ENCODE measurements around the gene RIN2.

RIN2 gene

GRCh38 chr20:19738951-19739350, 19.1 kb upstream of the RIN2 start:
- no peak for DNase-seq (ENCODE audit: extremely low read depth, low read depth)

GRCh38 chr20:19739351-19739750, 18.7 kb upstream of the RIN2 start:
- no peak for DNase-seq (ENCODE audit: extremely low read depth, low read depth)
- no peak for TF ChIP-seq CTCF (IDR thresholded peaks at IDR 0.05; ENCODE audit: low read depth, low read length)

More at GRCh38 chr20:19738951-19739350, 19.1 kb upstream of the RIN2 start:
- no peak for TF ChIP-seq CTCF (IDR thresholded peaks at IDR 0.05; ENCODE audit: low read depth, low read length)

- TF ChIP-seq CTCF (IDR thresholded peaks at IDR 0.05; ENCODE audit: low read depth, low read length) = no peak
- DNase-seq (ENCODE audit: extremely low read depth, low read depth) = no peak
Measured at GRCh38 chr20:19740512-19740911, 17.5 kb upstream of the RIN2 start.

GRCh38 chr20:19741924-19742323, 16.1 kb upstream of the RIN2 start:
- DNase-seq (ENCODE audit: extremely low read depth, low read depth) = no peak
- TF ChIP-seq CTCF (IDR thresholded peaks at IDR 0.05; ENCODE audit: low read depth, low read length) = no peak

- TF ChIP-seq CTCF (IDR thresholded peaks at IDR 0.05; ENCODE audit: low read depth, low read length) = no peak
- no peak for DNase-seq (ENCODE audit: extremely low read depth, low read depth)
Measured at GRCh38 chr20:19742974-19743639, 15.0 kb upstream of the RIN2 start.

- no peak for DNase-seq (ENCODE audit: extremely low read depth, low read depth)
- no peak for TF ChIP-seq CTCF (IDR thresholded peaks at IDR 0.05; ENCODE audit: low read depth, low read length)
Measured at GRCh38 chr20:19743640-19743995, 14.4 kb upstream of the RIN2 start.

- no peak for TF ChIP-seq CTCF (IDR thresholded peaks at IDR 0.05; ENCODE audit: low read depth, low read length)
- DNase-seq (ENCODE audit: extremely low read depth, low read depth) = no peak
Measured at GRCh38 chr20:19745106-19745505, 13.0 kb upstream of the RIN2 start.
